Forelimb muscle (tissue), 1 donor: ENCODE data around the gene USP14. TPM values are rescaled to one million over a fixed set of nuclear protein-coding genes. Genes with fewer than 3 reads are reported as not detected.

Experiments
- DNase-seq: peaks from one replicate; pipeline ENCODE4 v3.0.0-alpha.2; 2013; ENCODE audit warnings: low read depth
- polyA plus RNA-seq: library from polyadenylated mRNA; unstranded; fragments of 120-200 nt; gene quantifications from one replicate; pipeline ENCODE4 v1.2.1, GENCODE V29; 2013; ENCODE audit not compliant: insufficient read length

The USP14 gene
- polyA plus RNA-seq, 1 donor: 60.2 TPM

GRCh38 chr18:227902-228301 is 69.5 kb downstream of the USP14 start:
- DNase-seq: no peak

GRCh38 chr18:228586-228985 is 70.2 kb downstream of the USP14 start:
- no peak for DNase-seq

GRCh38 chr18:231563-231962 is 73.2 kb downstream of the USP14 start:
- DNase-seq: no peak

- no peak for DNase-seq
Measured at GRCh38 chr18:240175-240574, 81.8 kb downstream of the USP14 start.

- no peak for DNase-seq
Measured at GRCh38 chr18:245282-245847, 87.0 kb downstream of the USP14 start.

- DNase-seq: no peak
Measured at GRCh38 chr18:248053-248452, 89.7 kb downstream of the USP14 start.

GRCh38 chr18:250685-251084 is 92.3 kb downstream of the USP14 start:
- DNase-seq: no peak

- no peak for DNase-seq
Measured at GRCh38 chr18:251572-251971, 93.2 kb downstream of the USP14 start.

GRCh38 chr18:253121-253520 is 94.8 kb downstream of the USP14 start:
- DNase-seq: no peak

- no peak for DNase-seq
Measured at GRCh38 chr18:255171-255570, 96.8 kb downstream of the USP14 start.

- DNase-seq: no peak
Measured at GRCh38 chr18:260547-260946, 102.2 kb downstream of the USP14 start.

GRCh38 chr18:261398-262073 is 103.2 kb downstream of the USP14 start:
- DNase-seq: no peak

Other genes starting within 250 kb of the USP14 start
- gene TUBB8B, start 108.9 kb upstream of the USP14 start, polyA plus RNA-seq: not detected
- 47.4 TPM for gene THOC1, start 109.5 kb downstream of the USP14 start, polyA plus RNA-seq